Measurements from ENCODE around the gene AMACR. TPM values are rescaled to one million over a fixed set of nuclear protein-coding genes. Genes with fewer than 3 reads are reported as not detected.

Gene AMACR
- total RNA-seq, 1 experiment from 2014 or later, result 20.6 TPM

GRCh38 chr5:34009610-34010009 is 1.8 kb upstream of the AMACR start:
- no peaks in the 10 kb centered on the region for H3K27me3 ChIP-seq (ENCODE audit: control insufficient read depth, insufficient read depth, low read length)
- no peak overlapping the region for H3K27ac ChIP-seq (ENCODE audit: low read length)
- BruUV-seq (replicated peaks), result no TSS peak
- H3K9me3 ChIP-seq (ENCODE audit: control insufficient read depth, insufficient read depth, low read depth, low read length), result no peaks in the 10 kb centered on the region
- H3K36me3 ChIP-seq (ENCODE audit: control insufficient read depth, insufficient read depth, low read length), result no peaks in the 10 kb centered on the region
- TF ChIP-seq REST (IDR thresholded peaks at IDR 0.05; ENCODE audit: insufficient read depth in 1 of 2, low read depth in 2 of 2, low read length in 1 of 2) (no peak), POLR2AphosphoS5 (IDR thresholded peaks at IDR 0.05; ENCODE audit: low read depth, low read length) (no peak), TCF7L2 (IDR thresholded peaks at IDR 0.05; ENCODE audit: low read depth, low read length) (no peak), SIN3A (IDR thresholded peaks at IDR 0.05; ENCODE audit: borderline replicate concordance, insufficient read depth, low read depth, low read length) (no peak), CTCF (IDR thresholded peaks at IDR 0.05) (no peak)
- ChIA-PET CTCF (no interaction called here), POLR2A (no interaction called here)
- intact Hi-C loops (cut with micrococcal nuclease; ENCODE audit: unreplicated experiment), result loop anchor here (5.0 kb wide), 1 partner anchor 458 kb away; no protein-coding TSS in a partner anchor
- peaks cover 8% of the 10 kb centered on the region for H3K4me1 ChIP-seq (ENCODE audit: control insufficient read depth, insufficient read depth, low read length)
- DNase-seq (ENCODE audit: low read depth, low spot score), result no peak
- H3K4me3 ChIP-seq (ENCODE audit: low read depth in 2 of 2, low read length in 2 of 2), result no peak overlapping the region
- in situ Hi-C loops (cut with HindIII; ENCODE audit: low pct_unique_long_range_greater_than_20kb, low sequenced_read_pairs), result no loop called here
- ATAC-seq, result no peak

- Histone ChIP-seq H3K36me3 (ENCODE audit: control insufficient read depth, insufficient read depth, low read length) (no peaks in the 10 kb centered on the region; the same call in 1 of the 2 replicates), H3K27ac (ENCODE audit: low read length) (peak overlapping the region; percentile 99), H3K4me3 (ENCODE audit: low read depth in 2 of 2, low read length in 2 of 2) (peak overlapping the region; percentile 79 to 90), H3K9me3 (ENCODE audit: control insufficient read depth, insufficient read depth, low read depth, low read length) (no peaks in the 10 kb centered on the region), H3K4me1 (ENCODE audit: control insufficient read depth, insufficient read depth, low read length) (peaks cover 8% of the 10 kb centered on the region), H3K27me3 (ENCODE audit: control insufficient read depth, insufficient read depth, low read length) (no peaks in the 10 kb centered on the region)
- TF ChIP-seq TCF7L2 (IDR thresholded peaks at IDR 0.05; ENCODE audit: low read depth, low read length), result no peak
- no peak for TF ChIP-seq CTCF (IDR thresholded peaks at IDR 0.05)
- no peak for TF ChIP-seq SIN3A (IDR thresholded peaks at IDR 0.05; ENCODE audit: borderline replicate concordance, insufficient read depth, low read depth, low read length)
- no peak for TF ChIP-seq REST (IDR thresholded peaks at IDR 0.05; ENCODE audit: insufficient read depth in 1 of 2, low read depth in 2 of 2, low read length in 1 of 2)
- TF ChIP-seq POLR2AphosphoS5 (IDR thresholded peaks at IDR 0.05; ENCODE audit: low read depth, low read length), result no peak
- ChIA-PET CTCF (no interaction called here), POLR2A (no interaction called here)
- intact Hi-C loops (cut with micrococcal nuclease; ENCODE audit: unreplicated experiment) (loop anchor here (5.0 kb wide), 1 partner anchor 458 kb away; no protein-coding TSS in a partner anchor), in situ Hi-C loops (cut with HindIII; ENCODE audit: low pct_unique_long_range_greater_than_20kb, low sequenced_read_pairs) (no loop called here)
- DNase-seq (ENCODE audit: low read depth, low spot score) (no peak), ATAC-seq (no peak)
- BruUV-seq (replicated peaks), result no TSS peak
Measured at GRCh38 chr5:34008802-34009201, 952 bp upstream of the AMACR start.

All from Panc1 (cell line).